ENCODE results near the gene MEOX1.

The MEOX1 gene

GRCh38 chr17:43662413-43663141 lies 855 bp upstream of the MEOX1 start:
- no peak overlapping the region for H3K4me3 ChIP-seq (ENCODE audit: low read length)
- DNase-seq (ENCODE audit: low read depth, low spot score): peak; percentile 35

DNA sequence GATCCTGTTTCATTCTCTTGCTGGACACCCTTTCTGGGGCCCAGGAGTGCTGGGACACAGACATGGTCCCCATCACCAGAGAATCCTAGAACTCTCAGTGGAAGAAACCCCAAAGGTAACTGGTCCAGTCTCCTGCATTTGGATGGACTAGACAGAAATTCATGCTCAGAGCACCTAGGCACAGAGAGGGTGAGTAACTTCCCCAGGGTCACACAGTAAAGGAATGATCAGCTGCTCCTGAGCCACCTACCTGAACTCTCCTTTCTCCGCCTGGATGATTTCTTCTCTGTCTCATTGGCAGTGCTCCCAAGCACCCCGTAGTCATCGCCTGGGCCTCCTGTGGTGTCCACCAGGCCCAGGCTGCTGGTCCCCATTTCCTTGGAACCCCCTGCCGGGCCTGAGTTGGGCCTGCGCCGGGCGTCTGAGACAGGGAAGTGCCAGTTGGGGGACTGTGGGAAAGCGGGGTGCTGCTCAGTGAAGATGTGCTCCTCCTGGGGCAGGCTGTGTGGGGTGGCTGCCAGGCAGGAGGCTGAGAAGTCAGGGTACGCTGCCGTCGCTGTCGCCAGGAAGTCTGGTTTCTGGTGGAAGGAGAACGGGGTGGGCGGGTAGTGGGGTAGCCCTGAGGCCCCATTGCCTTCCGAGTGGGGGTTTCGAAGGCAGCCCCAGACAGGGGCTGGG lies 767 bp downstream of the MEOX1 start:
- DNase-seq (ENCODE audit: low read depth, low spot score): no peak
- no peak overlapping the region for H3K4me3 ChIP-seq (ENCODE audit: low read length)

GRCh38 chr17:43659823-43660617 lies 1.7 kb downstream of the MEOX1 start:
- DNase-seq (ENCODE audit: low read depth, low spot score): no peak

GRCh38 chr17:43658900-43659299 lies 2.8 kb downstream of the MEOX1 start:
- no peak overlapping the region for H3K4me3 ChIP-seq (ENCODE audit: low read length)
- no peak for DNase-seq (ENCODE audit: low read depth, low spot score)

More at GRCh38 chr17:43659823-43660617, 1.7 kb downstream of the MEOX1 start:
- no peak overlapping the region for H3K4me3 ChIP-seq (ENCODE audit: low read length)

DNA sequence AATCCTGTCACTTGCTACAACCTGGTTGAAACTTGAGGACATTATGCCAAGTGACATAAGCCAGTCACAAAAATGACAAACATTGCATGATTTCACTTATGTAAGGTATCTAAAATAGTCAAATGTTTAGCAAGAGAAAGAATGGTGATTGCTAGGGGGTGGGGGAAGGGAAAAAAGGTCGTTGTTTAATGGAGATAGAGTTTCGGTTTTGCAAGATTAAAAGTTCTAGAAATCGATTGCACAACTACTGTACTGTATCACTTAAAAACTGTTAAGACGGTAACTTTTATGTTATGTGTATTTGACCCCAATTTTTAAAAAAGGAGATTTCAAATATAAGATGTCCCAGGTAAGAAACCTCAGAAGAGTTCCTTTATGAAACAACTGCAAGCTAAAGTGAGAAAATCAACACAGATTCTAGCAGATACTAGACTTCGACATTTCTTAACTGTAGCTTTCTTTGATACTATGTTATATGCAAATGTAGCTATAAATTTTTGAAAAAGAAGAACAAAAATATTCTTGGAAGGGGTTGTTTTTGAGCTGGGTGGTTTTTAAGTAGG lies 5.9 kb downstream of the MEOX1 start:
- no peak for DNase-seq (ENCODE audit: low read depth, low spot score)
- no peak overlapping the region for H3K4me3 ChIP-seq (ENCODE audit: low read length)

- no peak overlapping the region for H3K4me3 ChIP-seq (ENCODE audit: low read length)
- no peak for DNase-seq (ENCODE audit: low read depth, low spot score)
Measured at GRCh38 chr17:43652124-43652480, 9.6 kb downstream of the MEOX1 start.

GRCh38 chr17:43650471-43650870 lies 11.3 kb downstream of the MEOX1 start:
- no peak for DNase-seq (ENCODE audit: low read depth, low spot score)
- H3K4me3 ChIP-seq (ENCODE audit: low read length): no peak overlapping the region

DNA sequence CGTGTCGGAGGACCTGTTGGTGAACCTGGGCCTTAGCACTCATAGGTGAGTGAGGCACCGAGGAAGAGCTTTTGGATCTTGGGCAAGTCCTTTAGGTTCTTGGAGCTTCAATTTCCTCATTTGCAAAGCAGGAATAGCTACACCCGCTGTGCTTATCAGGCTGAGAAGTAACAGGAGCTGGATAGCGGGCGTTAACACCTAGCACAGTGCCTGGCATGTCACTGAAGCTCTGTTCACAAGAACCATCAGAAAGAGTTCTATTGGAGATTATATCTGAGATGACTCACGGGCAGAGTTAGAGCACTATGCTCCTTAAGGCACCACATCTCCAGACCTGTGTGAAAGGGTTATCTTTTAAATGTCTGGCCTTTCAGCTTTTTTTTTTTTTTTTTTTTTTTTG lies 12.8 kb downstream of the MEOX1 start:
- DNase-seq (ENCODE audit: low read depth, low spot score): no peak
- H3K4me3 ChIP-seq (ENCODE audit: low read length): no peak overlapping the region

DNA sequence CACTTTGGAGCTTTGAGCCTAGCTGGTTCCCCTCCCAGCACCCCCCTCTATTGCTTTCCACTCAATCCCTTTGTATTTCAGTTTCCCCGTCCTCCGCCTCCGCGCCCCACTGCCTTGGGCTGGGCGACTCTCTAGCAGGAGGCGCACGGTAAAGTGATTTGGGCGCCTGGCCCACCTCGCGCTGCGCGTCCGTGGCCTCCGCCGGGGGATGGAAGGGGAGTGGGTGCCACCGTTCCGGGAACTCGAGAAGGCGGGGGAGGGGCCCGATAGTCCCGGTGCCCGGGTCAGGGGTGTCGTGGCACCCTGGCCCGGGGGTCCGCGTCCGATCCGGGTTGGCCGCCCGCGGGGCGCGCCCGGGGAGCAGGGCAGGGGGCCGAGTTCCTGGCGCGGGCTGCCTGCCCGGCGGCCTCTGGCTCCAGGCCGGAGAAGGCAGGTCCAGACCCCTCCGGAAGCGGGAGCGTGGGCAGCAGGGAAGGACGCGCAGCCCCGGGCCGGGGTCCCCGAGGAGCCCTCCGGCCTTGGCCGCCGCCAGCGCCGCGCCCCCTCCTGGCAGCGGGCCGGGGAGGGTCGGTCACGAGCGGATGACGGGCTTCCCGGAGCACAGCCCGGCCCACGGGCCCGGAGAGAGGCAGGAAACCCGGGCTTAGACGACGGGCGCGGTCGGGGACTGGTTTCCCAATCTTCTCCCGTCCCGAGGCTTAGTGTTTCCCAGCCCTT lies 15.8 kb downstream of the MEOX1 start:
- DNase-seq (ENCODE audit: low read depth, low spot score): no peak
- H3K4me3 ChIP-seq (ENCODE audit: low read length): no peak overlapping the region

DNA sequence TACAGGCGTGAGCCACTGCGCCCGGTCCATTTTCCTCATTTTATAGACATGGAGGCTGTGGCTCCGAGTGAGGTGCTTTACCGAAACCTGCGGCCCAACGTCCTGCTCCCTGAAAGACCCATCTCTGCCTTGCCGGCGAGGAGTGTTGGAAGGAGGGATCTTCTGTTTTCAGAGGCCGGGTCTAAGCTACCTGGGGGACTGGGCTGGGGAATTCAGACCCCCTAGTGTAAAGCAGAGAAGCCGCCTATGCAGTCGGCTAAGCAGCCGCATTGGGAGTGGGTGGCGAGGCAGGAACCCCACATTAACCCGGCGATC lies 16.3 kb downstream of the MEOX1 start:
- DNase-seq (ENCODE audit: low read depth, low spot score): no peak
- H3K4me3 ChIP-seq (ENCODE audit: low read length): no peak overlapping the region

DNA sequence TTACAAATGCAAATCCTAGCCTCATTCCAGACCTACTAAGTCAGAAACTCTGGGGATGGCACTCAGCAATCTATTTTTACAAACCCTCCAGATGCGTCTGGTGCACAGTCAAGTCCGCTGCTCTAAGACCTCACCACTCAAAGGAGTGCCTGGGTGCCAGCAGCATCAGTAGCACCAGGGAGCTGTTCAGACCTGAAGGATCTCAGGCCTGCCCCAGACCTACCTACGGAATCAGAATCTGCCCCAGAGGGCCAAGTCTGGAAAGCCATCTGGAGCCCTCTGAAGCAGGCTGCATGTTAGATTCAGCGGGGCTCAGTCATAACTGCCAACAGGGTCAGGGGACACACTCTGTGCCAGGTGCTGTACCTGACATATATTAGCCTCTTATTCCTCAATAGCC lies 17.6 kb downstream of the MEOX1 start:
- DNase-seq (ENCODE audit: low read depth, low spot score): no peak
- H3K4me3 ChIP-seq (ENCODE audit: low read length): no peak overlapping the region

- DNase-seq (ENCODE audit: low read depth, low spot score): no peak
- H3K4me3 ChIP-seq (ENCODE audit: low read length): no peak overlapping the region
Measured at GRCh38 chr17:43641416-43641815, 20.3 kb downstream of the MEOX1 start.

GRCh38 chr17:43640491-43641252 lies 21.1 kb downstream of the MEOX1 start:
- DNase-seq (ENCODE audit: low read depth, low spot score): no peak
- no peak overlapping the region for H3K4me3 ChIP-seq (ENCODE audit: low read length)

- H3K4me3 ChIP-seq (ENCODE audit: low read length): no peak overlapping the region
- DNase-seq (ENCODE audit: low read depth, low spot score): no peak
Measured at GRCh38 chr17:43637563-43638323, 24.0 kb downstream of the MEOX1 start.

GRCh38 chr17:43636426-43636825 lies 25.3 kb downstream of the MEOX1 start:
- DNase-seq (ENCODE audit: low read depth, low spot score): no peak
- H3K4me3 ChIP-seq (ENCODE audit: low read length): no peak overlapping the region

DNA sequence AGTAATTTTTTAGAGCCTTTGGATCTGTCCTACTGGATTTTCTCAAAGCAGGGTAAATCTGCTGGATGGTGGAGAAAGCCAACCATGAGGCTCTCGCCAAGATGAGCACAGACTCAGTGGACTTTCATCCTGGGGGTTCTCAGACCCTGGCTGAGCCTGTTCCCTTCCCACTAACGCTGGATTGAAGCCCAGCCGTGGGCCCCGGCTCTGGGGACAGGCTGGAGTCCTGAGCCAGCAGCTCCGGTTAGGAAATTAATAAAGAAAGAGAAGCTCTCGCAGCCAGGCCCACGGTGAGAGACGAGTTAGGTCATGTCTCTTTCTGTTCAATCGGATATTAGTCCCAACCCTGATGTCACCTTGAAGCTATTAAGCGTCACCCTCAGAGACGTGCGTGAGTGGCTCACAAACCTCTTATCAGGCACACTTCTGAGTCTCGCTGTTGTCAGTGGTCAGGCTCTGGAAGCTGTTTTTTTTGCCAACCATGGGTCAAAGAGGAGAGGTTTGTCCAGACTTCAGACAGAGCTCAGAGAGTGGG lies 27.1 kb downstream of the MEOX1 start:
- no peak overlapping the region for H3K4me3 ChIP-seq (ENCODE audit: low read length)
- DNase-seq (ENCODE audit: low read depth, low spot score): no peak

DNA sequence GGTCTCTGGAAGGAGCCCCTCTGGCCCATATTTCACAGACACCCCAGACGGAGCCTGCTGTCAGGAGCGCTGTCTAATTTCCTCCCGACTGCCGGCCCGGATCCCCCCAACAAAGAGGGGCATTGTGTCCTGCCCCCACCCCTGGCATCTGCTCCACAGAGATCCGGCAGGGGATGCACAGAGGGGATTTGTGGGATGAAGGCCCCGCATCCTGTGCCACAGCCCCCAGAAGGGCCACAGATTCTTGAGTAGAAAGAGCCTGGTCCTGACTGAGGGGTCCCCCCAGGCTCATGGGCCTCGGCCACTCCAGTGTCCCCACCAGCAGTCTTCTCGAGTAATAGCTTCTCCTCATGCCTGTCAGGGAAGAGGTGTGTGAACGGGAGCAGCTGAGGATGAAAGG lies 29.5 kb downstream of the MEOX1 start:
- DNase-seq (ENCODE audit: low read depth, low spot score): no peak
- H3K4me3 ChIP-seq (ENCODE audit: low read length): no peak overlapping the region

DNA sequence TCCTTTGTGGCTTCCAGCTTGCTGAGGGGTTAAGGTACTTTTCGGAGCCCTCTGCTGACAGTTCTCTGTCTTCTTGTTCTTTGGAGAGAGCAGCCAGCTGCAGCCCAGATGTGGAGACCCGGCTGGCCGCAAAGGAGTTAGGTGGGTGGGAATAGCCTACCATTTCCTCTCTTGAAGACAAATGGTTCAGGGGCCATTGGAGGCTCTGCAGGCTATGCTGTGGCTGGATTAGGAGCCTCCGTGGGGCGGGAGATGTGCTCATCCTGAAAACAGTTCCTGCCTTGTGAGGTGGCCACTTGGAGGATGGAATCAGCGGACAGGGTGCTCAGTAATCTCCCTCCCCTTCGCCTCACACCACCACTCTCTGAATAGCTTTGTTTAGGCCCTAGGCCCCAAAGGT lies 30.3 kb downstream of the MEOX1 start:
- DNase-seq (ENCODE audit: low read depth, low spot score): no peak
- H3K4me3 ChIP-seq (ENCODE audit: low read length): no peak overlapping the region
